ENCODE data around the gene STXBP1.
A peak's percentile ranks its signal among the peaks of the same experiment; 100 is the strongest.

Gene STXBP1

DNA sequence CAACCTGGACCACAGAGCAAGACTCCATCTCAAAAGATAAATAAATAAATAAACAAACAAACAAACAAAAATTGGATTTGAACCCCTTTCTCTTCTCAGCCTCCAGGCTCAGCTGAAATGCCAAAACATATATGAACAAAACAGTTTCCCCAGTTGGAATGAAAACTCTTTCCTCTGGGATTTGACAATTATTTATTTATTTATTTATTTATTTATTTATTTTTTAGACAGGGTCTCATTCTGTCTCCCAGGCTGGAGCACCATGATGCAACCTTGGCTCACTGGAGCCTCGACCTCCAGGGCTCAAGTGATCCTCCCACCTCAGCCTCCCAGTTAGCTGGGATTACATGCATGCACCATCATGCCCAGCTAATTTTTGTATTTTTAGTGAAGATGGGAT is 6.0 kb upstream of the STXBP1 start:
- TF ChIP-seq, protein P1, sequence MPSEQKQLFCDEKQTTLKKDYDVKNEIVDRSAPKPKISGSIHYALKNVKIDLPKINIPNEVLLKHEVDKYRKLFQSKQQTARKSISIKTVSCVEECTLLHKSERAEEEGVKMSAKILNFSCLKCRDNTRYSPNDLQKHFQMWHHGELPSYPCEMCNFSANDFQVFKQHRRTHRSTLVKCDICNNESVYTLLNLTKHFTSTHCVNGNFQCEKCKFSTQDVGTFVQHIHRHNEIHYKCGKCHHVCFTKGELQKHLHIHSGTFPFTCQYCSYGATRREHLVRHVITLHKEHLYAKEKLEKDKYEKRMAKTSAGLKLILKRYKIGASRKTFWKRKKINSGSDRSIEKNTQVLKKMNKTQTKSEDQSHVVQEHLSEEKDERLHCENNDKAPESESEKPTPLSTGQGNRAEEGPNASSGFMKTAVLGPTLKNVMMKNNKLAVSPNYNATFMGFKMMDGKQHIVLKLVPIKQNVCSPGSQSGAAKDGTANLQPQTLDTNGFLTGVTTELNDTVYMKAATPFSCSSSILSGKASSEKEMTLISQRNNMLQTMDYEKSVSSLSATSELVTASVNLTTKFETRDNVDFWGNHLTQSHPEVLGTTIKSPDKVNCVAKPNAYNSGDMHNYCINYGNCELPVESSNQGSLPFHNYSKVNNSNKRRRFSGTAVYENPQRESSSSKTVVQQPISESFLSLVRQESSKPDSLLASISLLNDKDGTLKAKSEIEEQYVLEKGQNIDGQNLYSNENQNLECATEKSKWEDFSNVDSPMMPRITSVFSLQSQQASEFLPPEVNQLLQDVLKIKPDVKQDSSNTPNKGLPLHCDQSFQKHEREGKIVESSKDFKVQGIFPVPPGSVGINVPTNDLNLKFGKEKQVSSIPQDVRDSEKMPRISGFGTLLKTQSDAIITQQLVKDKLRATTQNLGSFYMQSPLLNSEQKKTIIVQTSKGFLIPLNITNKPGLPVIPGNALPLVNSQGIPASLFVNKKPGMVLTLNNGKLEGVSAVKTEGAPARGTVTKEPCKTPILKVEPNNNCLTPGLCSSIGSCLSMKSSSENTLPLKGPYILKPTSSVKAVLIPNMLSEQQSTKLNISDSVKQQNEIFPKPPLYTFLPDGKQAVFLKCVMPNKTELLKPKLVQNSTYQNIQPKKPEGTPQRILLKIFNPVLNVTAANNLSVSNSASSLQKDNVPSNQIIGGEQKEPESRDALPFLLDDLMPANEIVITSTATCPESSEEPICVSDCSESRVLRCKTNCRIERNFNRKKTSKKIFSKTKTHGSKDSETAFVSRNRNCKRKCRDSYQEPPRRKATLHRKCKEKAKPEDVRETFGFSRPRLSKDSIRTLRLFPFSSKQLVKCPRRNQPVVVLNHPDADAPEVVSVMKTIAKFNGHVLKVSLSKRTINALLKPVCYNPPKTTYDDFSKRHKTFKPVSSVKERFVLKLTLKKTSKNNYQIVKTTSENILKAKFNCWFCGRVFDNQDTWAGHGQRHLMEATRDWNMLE (tag by site-specific recombination; conservative IDR thresholded peaks at IDR 0.05; ENCODE audit: low read depth), result peak; percentile 44
- TF ChIP-seq ZNF623 (tag by site-specific recombination; IDR thresholded peaks at IDR 0.05) (peak; percentile 31; the same call in 1 of the 2 replicates), ZNF140 (tag by site-specific recombination; IDR thresholded peaks at IDR 0.05) (0 out of 2 replicates have a peak, but pooled peaks have one; percentile 22), ZBTB8A (tag by site-specific recombination; IDR thresholded peaks at IDR 0.05) (0 out of 2 replicates have a peak, but pooled peaks have one; percentile 28), SP2 (tag by site-specific recombination; IDR thresholded peaks at IDR 0.05) (no peak), ZFHX2 (tag by site-specific recombination; conservative IDR thresholded peaks at IDR 0.05) (no peak), ZNF394 (tag by site-specific recombination; IDR thresholded peaks at IDR 0.05; ENCODE audit: borderline replicate concordance) (peak; percentile 76; the same call in 1 of the 2 replicates), ZNF416 (tag by site-specific recombination; IDR thresholded peaks at IDR 0.05) (no peak), ZNF426 (tag by site-specific recombination; IDR thresholded peaks at IDR 0.05) (peak; percentile 37), ZNF274 (IDR thresholded peaks at IDR 0.05; ENCODE audit: low read length) (no peak), ZNF274 (tag by site-specific recombination; IDR thresholded peaks at IDR 0.05; ENCODE audit: borderline replicate concordance) (no peak), SP3 (tag by site-specific recombination; IDR thresholded peaks at IDR 0.05) (no peak)
- TF ChIP-seq, protein P2, sequence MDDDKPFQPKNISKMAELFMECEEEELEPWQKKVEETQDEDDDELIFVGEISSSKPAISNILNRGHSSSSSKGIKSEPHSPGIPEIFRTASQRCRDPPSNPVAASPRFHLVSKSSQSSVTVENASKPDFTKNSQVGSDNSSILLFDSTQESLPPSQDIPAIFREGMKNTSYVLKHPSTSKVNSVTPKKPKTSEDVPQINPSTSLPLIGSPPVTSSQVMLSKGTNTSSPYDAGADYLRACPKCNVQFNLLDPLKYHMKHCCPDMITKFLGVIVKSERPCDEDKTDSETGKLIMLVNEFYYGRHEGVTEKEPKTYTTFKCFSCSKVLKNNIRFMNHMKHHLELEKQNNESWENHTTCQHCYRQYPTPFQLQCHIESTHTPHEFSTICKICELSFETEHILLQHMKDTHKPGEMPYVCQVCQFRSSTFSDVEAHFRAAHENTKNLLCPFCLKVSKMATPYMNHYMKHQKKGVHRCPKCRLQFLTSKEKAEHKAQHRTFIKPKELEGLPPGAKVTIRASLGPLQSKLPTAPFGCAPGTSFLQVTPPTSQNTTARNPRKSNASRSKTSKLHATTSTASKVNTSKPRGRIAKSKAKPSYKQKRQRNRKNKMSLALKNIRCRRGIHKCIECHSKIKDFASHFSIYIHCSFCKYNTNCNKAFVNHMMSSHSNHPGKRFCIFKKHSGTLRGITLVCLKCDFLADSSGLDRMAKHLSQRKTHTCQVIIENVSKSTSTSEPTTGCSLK (tag by site-specific recombination; IDR thresholded peaks at IDR 0.05), result no peak
- TF ChIP-seq, protein P3, sequence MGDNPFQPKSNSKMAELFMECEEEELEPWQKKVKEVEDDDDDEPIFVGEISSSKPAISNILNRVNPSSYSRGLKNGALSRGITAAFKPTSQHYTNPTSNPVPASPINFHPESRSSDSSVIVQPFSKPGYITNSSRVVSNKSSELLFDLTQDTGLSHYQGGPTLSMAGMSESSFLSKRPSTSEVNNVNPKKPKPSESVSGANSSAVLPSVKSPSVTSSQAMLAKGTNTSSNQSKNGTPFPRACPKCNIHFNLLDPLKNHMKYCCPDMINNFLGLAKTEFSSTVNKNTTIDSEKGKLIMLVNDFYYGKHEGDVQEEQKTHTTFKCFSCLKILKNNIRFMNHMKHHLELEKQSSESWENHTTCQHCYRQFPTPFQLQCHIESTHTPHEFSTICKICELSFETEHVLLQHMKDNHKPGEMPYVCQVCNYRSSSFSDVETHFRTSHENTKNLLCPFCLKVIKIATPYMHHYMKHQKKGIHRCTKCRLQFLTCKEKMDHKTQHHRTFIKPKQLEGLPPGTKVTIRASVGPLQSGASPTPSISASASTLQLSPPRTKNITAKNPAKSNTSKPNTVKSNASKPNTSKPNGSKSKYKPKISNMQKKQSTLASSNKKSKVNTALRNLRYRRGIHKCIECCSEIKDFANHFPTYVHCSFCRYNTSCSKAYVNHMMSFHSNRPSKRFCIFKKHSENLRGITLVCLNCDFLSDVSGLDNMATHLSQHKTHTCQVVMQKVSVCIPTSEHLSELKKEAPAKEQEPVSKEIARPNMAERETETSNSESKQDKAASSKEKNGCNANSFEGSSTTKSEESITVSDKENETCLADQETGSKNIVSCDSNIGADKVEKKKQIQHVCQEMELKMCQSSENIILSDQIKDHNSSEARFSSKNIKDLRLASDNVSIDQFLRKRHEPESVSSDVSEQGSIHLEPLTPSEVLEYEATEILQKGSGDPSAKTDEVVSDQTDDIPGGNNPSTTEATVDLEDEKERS (tag by site-specific recombination; IDR thresholded peaks at IDR 0.05), result no peak
- TF ChIP-seq, protein P4, sequence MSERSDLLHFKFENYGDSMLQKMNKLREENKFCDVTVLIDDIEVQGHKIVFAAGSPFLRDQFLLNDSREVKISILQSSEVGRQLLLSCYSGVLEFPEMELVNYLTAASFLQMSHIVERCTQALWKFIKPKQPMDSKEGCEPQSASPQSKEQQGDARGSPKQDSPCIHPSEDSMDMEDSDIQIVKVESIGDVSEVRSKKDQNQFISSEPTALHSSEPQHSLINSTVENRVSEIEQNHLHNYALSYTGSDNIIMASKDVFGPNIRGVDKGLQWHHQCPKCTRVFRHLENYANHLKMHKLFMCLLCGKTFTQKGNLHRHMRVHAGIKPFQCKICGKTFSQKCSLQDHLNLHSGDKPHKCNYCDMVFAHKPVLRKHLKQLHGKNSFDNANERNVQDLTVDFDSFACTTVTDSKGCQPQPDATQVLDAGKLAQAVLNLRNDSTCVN (tag by site-specific recombination; optimal IDR thresholded peaks at IDR 0.05), result no peak
- TF ChIP-seq, protein P5, sequence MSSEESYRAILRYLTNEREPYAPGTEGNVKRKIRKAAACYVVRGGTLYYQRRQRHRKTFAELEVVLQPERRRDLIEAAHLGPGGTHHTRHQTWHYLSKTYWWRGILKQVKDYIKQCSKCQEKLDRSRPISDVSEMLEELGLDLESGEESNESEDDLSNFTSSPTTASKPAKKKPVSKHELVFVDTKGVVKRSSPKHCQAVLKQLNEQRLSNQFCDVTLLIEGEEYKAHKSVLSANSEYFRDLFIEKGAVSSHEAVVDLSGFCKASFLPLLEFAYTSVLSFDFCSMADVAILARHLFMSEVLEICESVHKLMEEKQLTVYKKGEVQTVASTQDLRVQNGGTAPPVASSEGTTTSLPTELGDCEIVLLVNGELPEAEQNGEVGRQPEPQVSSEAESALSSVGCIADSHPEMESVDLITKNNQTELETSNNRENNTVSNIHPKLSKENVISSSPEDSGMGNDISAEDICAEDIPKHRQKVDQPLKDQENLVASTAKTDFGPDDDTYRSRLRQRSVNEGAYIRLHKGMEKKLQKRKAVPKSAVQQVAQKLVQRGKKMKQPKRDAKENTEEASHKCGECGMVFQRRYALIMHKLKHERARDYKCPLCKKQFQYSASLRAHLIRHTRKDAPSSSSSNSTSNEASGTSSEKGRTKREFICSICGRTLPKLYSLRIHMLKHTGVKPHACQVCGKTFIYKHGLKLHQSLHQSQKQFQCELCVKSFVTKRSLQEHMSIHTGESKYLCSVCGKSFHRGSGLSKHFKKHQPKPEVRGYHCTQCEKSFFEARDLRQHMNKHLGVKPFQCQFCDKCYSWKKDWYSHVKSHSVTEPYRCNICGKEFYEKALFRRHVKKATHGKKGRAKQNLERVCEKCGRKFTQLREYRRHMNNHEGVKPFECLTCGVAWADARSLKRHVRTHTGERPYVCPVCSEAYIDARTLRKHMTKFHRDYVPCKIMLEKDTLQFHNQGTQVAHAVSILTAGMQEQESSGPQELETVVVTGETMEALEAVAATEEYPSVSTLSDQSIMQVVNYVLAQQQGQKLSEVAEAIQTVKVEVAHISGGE (tag by site-specific recombination; conservative IDR thresholded peaks at IDR 0.05; ENCODE audit: low read depth), result no peak; the same call in 1 of the 2 replicates
- no peak overlapping the region for H3K4me3 ChIP-seq (ENCODE audit: low read depth, low read length)
- ChIA-PET POLR2A (interaction anchor here (0.6 kb wide), 1 partner anchor 12 kb away, joined by 5 read pairs; no protein-coding TSS in a partner anchor), CTCF (interaction anchor here (0.7 to 1.0 kb wide), 3 partner anchors 9 to 414 kb away, joined by 3 to 5 read pairs (median 3); no protein-coding TSS in a partner anchor)
- no peaks in the 10 kb centered on the region for H3K36me3 ChIP-seq (ENCODE audit: control insufficient read depth in 2 of 2, insufficient read depth in 1 of 2, low read length in 2 of 2)
- H3K4me1 ChIP-seq (ENCODE audit: control insufficient read depth, insufficient read depth, low read length), result peaks cover 10% of the 10 kb centered on the region
- H3K27ac ChIP-seq (ENCODE audit: extremely low read depth, low read depth, low read length), result no peak overlapping the region
- H3K9me3 ChIP-seq (ENCODE audit: control insufficient read depth, insufficient read depth, low read depth, low read length), result no peaks in the 10 kb centered on the region

Measured in HEK293 (cell line).